ENCODE data around the gene TXK. TPM values are rescaled to one million over a fixed set of nuclear protein-coding genes. Genes with fewer than 3 reads are reported as not detected.
"Not testable (repeated sequence)": the region's sequence is repeated elsewhere in the genome, so short reads cannot be mapped to it uniquely, and the experiment has no call there.

TXK gene
- total RNA-seq, 3 donors from 2014 or later (not counting 1 experiment from before 2014, with no cell fraction given): 197 to 338 (median 225) TPM

DNA sequence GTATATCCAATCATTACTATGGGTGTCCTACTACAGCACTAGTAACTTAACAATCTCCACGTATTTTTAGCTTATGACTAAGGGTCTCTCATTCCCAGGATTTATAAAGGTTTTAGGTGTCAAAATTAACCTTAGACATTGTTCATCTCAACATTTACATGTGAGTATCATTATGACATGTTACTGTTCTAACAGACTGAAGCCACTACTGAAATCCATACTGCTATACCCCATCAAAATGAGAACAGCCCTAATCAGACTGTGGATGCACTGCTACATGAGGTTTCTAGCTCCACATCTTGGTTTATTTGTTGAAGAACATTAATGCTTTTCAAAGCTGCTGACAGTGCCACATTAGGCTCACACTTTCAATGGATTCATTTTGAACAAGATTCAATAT, 35.6 kb upstream of the TXK start:
- Histone ChIP-seq H3K36me3 (ENCODE audit: control insufficient read depth, insufficient read depth, low read length) (peaks cover 12% of the 10 kb centered on the region), H3K9me3 (ENCODE audit: control insufficient read depth, insufficient read depth, low read length) (no peaks in the 10 kb centered on the region), H3K27me3 (ENCODE audit: control insufficient read depth, insufficient read depth, low read length) (no peaks in the 10 kb centered on the region), H3K4me1 (ENCODE audit: control insufficient read depth, insufficient read depth, low read length) (no peaks in the 10 kb centered on the region), H3K4me3 (ENCODE audit: low read length) (no peak overlapping the region), H3K27ac (ENCODE audit: low read length) (no peak overlapping the region)
- WGBS (ENCODE audit: insufficient coverage): 67% methylated on average over 1 of the region's 1 CpG
- Mint-ChIP-seq H3K4me3 (no peak overlapping the region), H3K4me1 (peaks cover 0 to 6% of the 10 kb centered on the region in 2 donors), H3K36me3 (no peaks in the 10 kb centered on the region), H3K27me3 (ENCODE audit: low read depth in 2 of 2) (no peaks in the 10 kb centered on the region), H3K9me3 (no peaks in the 10 kb centered on the region), H3K27ac (no peak overlapping the region)
- DNase-seq (no peak), ATAC-seq (no peak)
- TF ChIP-seq, protein P1, sequence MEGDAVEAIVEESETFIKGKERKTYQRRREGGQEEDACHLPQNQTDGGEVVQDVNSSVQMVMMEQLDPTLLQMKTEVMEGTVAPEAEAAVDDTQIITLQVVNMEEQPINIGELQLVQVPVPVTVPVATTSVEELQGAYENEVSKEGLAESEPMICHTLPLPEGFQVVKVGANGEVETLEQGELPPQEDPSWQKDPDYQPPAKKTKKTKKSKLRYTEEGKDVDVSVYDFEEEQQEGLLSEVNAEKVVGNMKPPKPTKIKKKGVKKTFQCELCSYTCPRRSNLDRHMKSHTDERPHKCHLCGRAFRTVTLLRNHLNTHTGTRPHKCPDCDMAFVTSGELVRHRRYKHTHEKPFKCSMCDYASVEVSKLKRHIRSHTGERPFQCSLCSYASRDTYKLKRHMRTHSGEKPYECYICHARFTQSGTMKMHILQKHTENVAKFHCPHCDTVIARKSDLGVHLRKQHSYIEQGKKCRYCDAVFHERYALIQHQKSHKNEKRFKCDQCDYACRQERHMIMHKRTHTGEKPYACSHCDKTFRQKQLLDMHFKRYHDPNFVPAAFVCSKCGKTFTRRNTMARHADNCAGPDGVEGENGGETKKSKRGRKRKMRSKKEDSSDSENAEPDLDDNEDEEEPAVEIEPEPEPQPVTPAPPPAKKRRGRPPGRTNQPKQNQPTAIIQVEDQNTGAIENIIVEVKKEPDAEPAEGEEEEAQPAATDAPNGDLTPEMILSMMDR (IDR thresholded peaks at IDR 0.05): no peak
- intact Hi-C loops (cut with micrococcal nuclease): no loop called here

DNA sequence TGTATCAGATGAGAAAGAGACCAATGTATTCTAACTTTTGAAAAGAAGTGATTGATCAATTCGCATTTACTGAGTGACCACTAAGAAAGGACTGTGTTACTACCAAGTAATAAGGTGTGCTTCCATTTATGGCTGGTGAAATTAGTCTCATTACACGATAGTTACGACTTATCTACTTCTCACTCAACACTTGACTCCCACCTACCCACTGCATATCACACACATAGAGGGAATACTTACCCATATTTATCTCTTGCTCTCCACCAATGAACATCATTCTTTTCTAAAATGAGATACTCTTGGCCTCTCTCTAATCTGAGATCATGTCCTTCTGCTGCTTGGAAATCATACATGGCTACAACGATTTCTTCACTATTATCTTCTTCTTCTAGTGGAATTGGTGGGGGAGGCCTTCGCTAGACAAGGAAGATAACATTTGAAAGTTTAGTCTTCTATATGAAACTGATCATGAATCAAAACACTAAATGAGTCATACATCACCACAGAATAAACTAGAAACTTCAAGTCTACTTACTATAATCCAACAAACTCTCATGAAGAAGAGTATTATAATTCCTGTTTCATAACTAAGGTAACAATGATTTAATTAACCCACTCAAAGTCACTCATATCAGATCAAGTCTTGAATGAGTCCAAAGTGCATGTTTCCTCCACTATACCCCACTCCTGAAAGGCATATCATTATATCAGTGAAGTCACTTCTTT, 33.7 kb upstream of the TXK start:
- no peak overlapping the region for H3K27ac ChIP-seq (ENCODE audit: low read length)
- Mint-ChIP-seq H3K9me3 (no peaks in the 10 kb centered on the region), H3K27ac (no peak overlapping the region), H3K27me3 (ENCODE audit: low read depth in 2 of 2) (no peaks in the 10 kb centered on the region), H3K36me3 (no peaks in the 10 kb centered on the region), H3K4me3 (no peak overlapping the region), H3K4me1 (no peaks in the 10 kb centered on the region)
- peaks cover 12% of the 10 kb centered on the region for H3K36me3 ChIP-seq (ENCODE audit: control insufficient read depth, insufficient read depth, low read length)
- no peak for DNase-seq
- no peak for ATAC-seq
- H3K9me3 ChIP-seq (ENCODE audit: control insufficient read depth, insufficient read depth, low read length): no peaks in the 10 kb centered on the region
- H3K27me3 ChIP-seq (ENCODE audit: control insufficient read depth, insufficient read depth, low read length): no peaks in the 10 kb centered on the region
- TF ChIP-seq, protein P1 (IDR thresholded peaks at IDR 0.05): no peak
- intact Hi-C loops (cut with micrococcal nuclease): no loop called here
- WGBS (ENCODE audit: insufficient coverage): 91% methylated on average over 3 of the region's 5 CpGs
- no peak overlapping the region for H3K4me3 ChIP-seq (ENCODE audit: low read length)
- H3K4me1 ChIP-seq (ENCODE audit: control insufficient read depth, insufficient read depth, low read length): no peaks in the 10 kb centered on the region

DNA sequence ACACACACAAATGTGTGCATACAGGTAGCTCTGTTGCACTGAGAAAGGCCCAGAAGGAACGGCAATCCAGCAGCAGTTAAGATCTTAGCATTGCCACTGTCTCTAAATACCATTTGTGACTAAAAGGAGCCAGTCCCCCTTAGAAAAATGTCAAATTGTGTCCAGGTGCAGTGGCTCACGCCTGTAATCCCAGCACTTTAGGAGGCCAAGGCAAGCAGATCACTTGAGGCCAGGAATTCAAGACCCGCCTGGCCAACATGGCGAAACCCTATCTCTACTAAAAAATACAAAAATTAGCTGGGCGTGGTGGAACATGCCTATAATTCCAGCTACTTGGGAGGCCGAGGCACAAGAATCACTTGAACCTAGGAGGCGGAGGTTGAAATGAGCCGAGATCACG, 30.5 kb upstream of the TXK start:
- H3K36me3 Mint-ChIP-seq; H3K9me3 Mint-ChIP-seq; H3K27ac ChIP-seq (ENCODE audit: low read length); intact Hi-C loops (cut with micrococcal nuclease); H3K4me3 ChIP-seq (ENCODE audit: low read length); H3K4me3 Mint-ChIP-seq; ATAC-seq; H3K9me3 ChIP-seq (ENCODE audit: control insufficient read depth, insufficient read depth, low read length); H3K27me3 Mint-ChIP-seq (ENCODE audit: low read depth in 2 of 2); H3K4me1 Mint-ChIP-seq; DNase-seq; H3K27ac Mint-ChIP-seq; H3K27me3 ChIP-seq (ENCODE audit: control insufficient read depth, insufficient read depth, low read length); H3K4me1 ChIP-seq (ENCODE audit: control insufficient read depth, insufficient read depth, low read length): not testable (repeated sequence)
- WGBS (ENCODE audit: insufficient coverage): over 99% methylated on average over 9 of the region's 9 CpGs
- peaks cover 12% of the 10 kb centered on the region for H3K36me3 ChIP-seq (ENCODE audit: control insufficient read depth, insufficient read depth, low read length)

DNA sequence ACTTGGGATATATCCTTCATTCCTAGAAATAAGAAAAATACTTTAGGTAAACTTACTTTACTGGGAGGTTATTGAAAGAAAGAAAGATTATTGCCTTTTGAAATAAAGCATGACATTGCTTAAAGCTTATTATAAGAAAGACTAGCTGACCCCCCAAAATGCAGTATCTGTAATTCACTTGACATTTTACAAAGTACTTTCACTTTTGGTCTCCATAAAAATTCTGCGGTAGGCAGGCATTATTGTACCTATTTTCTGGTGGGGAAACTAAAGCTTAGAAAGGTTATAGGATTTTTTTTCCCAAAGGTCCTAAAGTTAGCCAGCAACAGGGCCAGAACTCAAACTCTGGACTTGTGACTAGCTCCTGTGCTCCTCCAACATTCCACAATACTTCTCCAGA, 29.7 kb upstream of the TXK start:
- intact Hi-C loops (cut with micrococcal nuclease): no loop called here
- WGBS (ENCODE audit: insufficient coverage): 20% methylated on average over 1 of the region's 1 CpG

More for the DNA sequence above, 29.7 kb upstream of the TXK start:
- ATAC-seq: no peak
- H3K4me1 ChIP-seq (ENCODE audit: control insufficient read depth, insufficient read depth, low read length): no peaks in the 10 kb centered on the region
- H3K27ac ChIP-seq (ENCODE audit: low read length): no peak overlapping the region
- H3K9me3 ChIP-seq (ENCODE audit: control insufficient read depth, insufficient read depth, low read length): no peaks in the 10 kb centered on the region
- H3K4me1 Mint-ChIP-seq: no peaks in the 10 kb centered on the region
- DNase-seq: no peak
- no peak overlapping the region for H3K4me3 Mint-ChIP-seq
- no peaks in the 10 kb centered on the region for H3K27me3 ChIP-seq (ENCODE audit: control insufficient read depth, insufficient read depth, low read length)
- no peak overlapping the region for H3K27ac Mint-ChIP-seq
- no peaks in the 10 kb centered on the region for H3K36me3 Mint-ChIP-seq
- no peak overlapping the region for H3K4me3 ChIP-seq (ENCODE audit: low read length)
- TF ChIP-seq, protein P1 (IDR thresholded peaks at IDR 0.05): no peak
- H3K27me3 Mint-ChIP-seq (ENCODE audit: low read depth in 2 of 2): no peaks in the 10 kb centered on the region
- H3K36me3 ChIP-seq (ENCODE audit: control insufficient read depth, insufficient read depth, low read length): peaks cover 12% of the 10 kb centered on the region
- H3K9me3 Mint-ChIP-seq: no peaks in the 10 kb centered on the region
